ENCODE results near the gene ANP32E.

GRCh38 chr1:150226486-150226885 is 9.4 kb downstream of the ANP32E start:
- TF ChIP-seq CTCF (IDR thresholded peaks at IDR 0.05; ENCODE audit: insufficient read depth, low read depth, low read length) (no peak), EZH2 (IDR thresholded peaks at IDR 0.05; ENCODE audit: insufficient read depth, low read length) (no peak)
